ENCODE data around the gene XIAP.
"Not testable (repeated sequence)": the region's sequence is repeated elsewhere in the genome, so short reads cannot be mapped to it uniquely, and the experiment has no call there.

The XIAP gene

DNA sequence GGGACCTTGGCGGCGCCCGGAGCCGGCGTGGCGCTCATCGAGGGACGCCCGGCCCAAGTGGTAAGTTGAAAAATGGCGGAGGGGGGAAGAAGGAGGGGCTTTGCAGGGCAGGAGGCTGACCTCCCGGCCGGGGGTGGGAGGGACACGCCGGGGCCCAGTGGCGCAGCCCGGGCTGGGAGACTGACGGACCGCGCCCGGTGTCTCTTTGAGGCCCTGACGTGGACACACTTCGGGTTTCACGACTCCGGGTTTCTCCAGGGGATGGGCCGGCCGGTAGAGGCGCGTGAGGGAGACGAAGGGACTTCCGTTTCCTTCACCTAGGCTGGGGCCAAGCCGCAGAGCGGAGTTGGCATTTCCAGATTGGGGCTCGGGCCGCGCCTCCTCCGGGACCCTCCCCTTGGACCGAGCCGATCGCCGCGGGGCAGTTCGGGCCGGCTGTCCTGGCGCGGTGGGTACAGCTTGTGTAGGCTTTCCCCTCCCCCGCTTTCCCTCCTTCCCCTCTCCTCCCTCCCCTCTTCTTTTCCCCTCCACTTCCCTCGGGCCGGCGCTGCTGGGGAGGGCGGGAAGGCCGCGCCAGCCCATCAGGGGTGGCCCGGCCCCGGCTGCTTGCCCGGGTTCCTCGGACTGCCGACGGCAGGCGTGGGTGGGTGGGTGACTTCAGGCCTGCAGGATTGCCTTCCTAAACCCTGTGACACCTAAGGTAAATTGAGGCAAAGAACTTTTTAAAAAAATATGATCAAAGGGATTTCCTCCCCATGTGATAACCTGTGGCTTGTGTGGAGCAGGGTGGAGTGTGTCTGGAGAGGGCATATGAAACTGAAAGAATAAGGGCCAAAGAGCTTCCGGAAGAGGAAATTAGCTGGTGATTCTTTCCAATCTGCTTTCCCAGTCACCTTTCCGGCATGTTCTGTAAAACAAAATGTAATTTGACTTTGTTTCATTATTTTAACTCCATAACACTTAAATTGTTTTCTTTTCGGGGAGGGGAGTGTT, at the start of gene XIAP:
Gene XIAP, plus strand, starts transcription at position 208 of the 993 bp plus-strand sequence. CDS start 25,610 bp downstream, outside the sequence.
- peak; percentile 59 for DNase-seq

DNA sequence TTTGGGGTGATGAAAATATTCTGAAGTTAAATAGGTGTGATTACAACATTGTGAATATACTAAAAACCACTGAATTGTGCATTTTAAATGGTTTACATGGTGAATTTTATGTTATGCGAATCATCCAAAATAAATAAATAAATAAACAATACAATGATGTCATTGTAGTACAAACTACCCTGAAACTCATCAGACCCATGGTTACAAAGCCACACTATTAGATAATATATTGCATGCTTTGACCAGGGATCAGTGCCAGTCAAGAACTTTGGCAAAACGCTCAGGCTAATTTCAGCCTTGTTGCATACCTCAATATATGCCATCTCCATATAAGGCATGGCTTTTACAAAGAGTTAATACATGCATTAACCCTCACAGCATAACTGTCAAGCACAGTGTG, 45.5 kb upstream of the XIAP start:
- no peak for DNase-seq

DNA sequence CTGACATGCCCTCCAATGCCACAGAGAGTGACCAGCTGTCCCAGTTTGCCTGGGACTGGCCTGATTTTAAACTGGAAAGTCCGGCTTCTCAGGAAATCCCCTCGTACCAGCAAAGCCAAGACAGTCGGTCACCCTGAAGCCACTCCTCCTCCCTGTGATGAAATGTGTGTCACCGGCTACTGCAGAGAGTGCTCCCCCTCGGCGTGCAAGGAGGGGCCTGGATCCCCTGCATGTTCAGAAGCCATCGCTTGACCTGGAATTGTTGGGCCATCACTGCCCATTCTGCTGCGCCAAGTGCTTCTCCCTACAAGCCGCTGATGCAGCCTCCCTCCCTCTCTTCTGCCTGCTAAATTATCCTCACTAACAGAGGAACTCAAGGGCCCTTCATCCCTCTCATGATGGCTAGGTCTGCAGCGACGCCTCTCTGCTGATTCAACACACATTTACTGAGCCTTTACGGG, 44.9 kb upstream of the XIAP start:
- DNase-seq, result not testable (repeated sequence)

DNA sequence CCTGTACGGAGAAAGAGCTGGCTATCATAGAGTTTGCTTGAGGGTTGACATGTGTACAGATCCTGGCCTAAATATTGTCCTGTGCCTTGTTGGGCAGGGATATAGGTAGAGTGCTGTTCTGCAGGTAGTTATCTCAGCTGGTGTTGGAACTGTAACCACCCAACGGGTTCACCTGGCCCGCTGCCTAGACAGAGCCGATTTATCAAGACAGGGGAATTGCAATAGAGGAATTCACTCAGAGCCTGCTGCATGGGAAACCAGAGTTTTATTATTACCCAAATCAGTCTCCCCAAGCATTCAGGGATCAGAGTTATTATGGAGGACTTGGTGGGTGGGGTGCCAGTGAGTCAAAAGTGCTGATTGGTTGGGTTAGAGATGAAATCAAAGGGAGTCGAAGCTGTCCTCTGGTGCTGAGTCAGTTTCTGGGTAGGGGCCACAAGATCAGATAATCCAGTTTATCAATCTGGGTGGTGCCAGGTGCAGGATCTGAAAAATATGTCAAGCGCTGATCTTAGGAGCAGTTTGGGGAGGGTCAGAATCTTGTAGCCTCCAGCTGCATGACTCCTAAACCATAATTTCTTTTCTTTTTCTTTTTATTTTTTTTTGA, 42.5 kb upstream of the XIAP start:
- DNase-seq, result no peak

DNA sequence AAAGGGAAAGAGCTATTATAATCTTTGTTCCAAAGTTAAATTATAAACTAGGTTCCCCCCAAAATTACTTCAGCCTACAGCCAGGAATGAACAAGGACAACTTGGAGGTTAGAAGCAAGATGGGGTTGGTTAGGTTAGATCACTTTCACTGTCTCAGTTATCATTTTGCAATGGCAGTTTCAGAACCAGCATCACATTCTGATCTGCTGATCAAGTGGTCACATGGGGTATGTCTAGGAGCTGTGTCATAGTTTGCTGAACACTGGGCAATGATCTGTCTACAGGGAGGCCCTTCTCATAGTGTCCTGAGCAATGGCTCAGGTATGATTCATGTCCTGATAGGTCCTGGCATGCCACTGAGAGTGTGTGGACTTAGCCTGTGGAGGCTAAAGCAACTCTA, 41.6 kb upstream of the XIAP start:
- no peak for DNase-seq

DNA sequence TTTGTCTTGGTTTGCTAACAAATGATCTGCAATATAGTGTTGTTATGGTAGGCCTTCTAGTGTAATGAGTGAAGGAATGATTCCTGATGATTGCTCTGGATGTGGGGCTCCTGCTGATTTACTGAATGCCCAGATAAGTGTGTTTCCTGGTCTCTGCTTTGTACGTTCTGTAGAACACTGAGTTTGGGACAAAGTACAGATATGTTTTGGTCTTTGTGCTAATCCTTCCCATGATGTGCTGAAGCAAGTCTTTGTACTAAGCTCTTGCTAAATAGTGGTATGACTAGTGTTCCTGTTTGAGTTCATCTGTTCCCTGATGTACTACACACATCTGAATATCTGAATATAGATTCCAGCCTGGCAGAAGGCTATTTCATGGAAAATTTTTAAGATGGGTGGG, 36.9 kb upstream of the XIAP start:
- DNase-seq, result no peak

DNA sequence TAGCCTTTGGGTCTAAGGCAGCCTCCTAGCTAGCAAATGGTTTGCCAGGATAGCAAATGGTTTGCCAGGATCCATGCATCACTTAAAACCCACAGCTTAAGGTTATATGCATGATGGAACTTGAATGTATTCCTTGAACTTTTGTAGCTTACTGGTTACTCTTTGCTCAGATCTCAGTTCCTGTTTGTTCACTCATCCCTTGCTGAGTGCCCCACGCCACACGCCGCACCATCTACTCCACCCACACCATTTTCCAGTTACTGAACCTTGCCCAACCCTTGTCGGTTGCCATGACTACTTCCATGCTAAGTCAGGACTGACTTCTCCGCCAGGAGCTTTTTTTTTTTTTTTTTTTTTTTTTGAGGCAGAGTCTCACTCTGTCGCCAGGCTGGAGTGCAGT, 29.5 kb upstream of the XIAP start:
- no peak for DNase-seq

DNA sequence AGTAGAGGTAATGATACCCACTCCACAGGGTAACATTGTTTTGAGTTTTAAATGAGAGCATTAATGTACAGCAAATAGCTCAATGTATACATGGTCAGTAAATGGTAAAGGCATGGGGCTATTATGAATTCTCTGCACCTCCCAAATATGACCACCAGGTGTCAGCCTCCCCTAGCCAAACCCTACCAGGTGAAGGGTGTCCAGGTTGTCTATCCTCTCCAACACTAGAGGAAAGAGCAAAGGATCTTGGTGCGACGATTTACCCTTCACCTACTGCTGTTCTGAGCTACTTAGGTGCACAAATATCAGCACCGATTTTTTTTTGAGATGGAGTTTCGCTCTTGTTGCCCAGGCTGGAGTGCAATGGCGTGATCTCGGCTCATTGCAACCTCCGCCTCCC, 26.5 kb upstream of the XIAP start:
- peak; percentile 67 for DNase-seq

DNA sequence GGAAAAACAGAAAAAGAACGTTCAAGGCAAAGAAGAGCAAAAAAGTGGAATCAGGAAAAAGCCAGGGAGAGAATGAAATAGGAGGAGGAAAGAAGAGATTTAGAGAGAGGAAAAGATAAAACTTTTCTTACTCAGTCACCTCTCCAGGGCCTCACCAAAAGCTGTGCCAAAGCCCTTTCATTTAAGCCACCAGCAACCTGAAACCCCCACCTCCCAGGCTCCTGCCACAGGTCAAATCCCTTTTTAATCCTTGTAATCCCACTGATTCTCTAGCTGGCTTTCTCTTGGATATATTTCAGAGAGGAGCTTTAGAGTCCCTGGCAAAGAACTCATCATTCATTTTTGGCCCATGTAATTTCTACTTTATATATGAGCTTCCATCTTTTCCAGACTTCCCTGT, 25.7 kb upstream of the XIAP start:
- no peak for DNase-seq

DNA sequence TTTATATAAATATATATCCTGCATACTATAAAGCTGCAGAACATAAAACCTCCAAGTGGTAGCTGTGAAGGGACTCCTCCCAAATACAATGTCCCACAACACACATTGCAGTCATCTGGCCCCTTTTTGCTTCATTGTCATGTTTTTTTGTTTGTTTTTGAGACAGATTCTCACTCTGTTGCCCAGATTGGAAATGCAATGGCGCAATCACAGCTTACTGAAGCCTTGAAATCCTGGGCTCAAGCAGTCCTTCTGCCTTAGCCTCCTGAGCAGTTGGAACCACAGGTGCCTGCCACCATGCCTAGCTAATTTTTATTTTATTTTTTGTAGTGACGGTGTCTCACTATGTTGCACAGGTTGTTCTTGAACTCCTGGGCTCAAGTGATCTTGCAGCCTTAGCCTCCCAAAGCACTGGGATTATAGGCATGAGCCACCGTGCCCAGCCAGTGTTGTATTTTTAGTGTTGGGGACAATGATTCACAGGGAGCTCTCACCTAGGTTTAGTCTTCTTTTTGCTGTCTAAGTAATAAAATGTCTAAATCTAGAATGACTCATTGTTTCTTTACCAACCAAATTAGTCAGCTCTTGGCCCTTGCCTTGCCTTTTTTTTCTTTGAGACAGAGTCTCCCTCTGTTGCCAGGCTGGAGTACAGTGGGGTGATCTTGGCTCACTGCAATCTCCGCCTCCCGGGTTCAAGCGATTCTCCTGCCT, 24.0 kb upstream of the XIAP start:
- DNase-seq, result no peak

DNA sequence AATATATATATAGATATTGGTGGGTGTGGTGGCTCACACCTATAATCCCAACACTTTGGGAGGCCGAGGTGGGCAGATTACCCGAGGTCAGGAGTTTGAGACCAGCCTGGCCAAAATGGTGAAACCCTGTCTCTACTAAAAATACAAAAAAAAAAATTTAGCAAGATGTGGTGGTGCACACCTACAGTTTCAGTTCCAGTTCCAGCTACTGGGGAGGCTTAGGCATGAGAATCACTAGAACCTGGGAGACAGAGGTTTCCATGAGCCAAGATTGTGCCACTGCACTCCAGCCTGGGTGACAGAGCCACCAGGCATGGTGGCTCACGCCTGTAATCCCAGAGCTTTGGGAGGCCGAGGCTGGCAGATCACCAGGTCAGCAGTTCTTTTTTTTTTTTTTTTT, 14.7 kb upstream of the XIAP start:
- DNase-seq, result not testable (repeated sequence)

DNA sequence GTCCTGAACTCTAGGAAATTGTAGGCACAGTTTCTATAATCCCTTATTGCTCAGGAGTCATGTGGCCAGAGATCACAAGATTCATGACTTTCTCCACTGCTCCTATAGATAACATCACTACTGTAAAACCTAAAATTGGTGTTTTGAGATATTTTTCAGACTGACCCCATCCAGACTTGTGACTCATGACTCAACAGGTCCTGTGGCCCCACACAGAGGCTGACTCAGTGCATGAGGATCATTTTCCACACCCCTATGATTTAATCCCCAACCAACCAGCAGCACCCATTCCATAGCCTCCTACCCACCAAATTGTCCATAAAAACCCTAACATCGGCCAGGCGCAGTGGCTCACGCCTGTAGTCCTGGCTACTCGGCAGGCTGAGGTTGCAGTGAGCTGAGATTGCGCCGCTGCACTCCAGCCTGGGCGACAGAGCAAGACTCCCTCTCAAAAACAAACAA, 13.2 kb upstream of the XIAP start:
- no peak for DNase-seq

DNA sequence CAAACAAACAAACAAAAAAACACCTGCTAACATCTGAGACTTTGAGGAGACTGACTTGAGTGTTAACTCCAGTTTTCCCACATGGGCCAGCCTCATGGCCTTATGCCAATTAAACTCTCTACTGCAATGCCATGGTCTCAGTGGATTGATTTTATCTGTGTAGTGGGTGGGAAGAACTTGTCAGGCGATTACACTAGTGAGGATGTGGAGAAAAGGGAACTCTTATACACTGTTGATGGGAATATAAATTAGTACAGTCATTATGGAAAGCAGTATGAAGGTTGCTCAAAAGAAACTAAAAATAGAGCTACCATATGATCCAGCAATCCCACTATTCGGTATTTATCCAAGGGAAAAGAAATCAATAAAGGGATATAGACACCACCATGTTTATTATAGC, 12.8 kb upstream of the XIAP start:
- no peak for DNase-seq

DNA sequence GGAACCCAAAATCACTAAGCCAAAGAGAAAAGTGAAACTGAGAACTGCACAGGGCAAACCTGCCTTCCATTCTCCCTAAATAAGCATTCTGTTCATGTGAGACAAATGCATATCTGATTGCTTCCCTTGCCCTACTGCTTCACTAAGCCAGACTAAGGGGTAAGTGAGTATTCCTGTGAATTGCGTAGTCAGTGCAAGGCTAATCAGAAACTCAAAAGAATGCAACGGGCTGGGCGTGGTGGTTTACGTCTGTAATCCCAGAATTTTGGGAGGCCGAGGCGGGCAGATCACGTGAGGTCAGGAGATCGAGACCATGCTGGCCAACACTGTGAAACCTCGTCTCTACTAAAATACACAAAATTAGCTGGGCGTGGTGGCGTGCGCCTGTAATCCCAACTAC, 10.8 kb upstream of the XIAP start:
- no peak for DNase-seq

DNA sequence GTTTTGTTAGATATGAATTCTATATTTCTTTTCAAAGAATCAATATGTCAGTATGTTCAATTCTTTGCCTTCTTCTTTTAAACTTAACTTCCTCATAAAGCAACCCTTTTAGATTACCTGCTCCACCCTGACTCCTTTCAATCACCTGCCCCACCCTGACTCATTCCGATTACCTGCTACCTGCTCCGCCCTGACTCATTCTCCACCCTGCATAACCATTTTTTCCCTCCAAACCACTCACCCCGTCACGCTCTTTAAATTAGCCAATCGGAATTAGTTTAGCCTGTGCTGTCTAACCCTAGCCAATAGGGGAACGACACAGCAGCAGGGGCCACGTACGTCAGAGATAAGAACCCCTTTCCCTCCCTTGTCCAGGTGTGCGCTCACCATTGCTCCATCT, 9.9 kb upstream of the XIAP start:
- DNase-seq, result not testable (repeated sequence)

DNA sequence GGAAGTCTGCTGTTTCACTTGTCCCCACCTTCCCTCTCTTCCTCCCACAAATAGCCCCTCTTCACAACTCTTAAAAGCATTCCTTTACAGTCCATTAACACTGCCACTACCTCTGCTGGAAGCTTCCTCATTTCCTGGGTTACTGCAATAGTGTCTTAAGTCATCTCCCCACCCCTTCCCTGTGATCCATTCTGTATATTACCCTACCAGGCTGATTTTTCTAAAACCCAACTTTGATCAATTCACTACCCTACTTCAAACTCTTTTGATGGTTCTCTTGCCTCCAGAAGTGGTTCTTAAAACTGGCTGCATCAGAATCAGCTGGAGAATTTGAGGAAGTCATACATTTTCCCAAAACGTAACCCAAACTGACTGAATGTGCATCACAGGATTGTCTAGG, 8.8 kb upstream of the XIAP start:
- DNase-seq, result no peak

DNA sequence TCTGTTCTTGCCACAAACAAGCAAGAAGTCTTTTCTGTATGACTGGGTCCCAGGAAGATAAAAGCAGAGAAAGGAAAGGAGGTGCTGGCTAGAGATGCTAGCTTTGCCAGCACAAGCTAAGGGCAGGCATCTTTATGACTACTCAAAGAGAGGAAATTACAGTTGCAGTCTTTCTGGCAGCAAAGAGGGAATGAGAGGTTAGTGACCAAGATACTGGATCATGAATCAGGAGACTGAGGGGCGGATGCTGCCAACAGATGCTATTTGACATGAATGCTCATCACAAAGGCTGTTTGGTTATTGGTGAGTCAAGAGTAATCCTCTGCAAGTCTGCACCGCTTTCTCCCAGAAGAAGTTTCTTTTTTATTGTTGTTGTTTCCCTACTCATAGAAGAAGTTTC, 5.5 kb upstream of the XIAP start:
- no peak for DNase-seq

DNA sequence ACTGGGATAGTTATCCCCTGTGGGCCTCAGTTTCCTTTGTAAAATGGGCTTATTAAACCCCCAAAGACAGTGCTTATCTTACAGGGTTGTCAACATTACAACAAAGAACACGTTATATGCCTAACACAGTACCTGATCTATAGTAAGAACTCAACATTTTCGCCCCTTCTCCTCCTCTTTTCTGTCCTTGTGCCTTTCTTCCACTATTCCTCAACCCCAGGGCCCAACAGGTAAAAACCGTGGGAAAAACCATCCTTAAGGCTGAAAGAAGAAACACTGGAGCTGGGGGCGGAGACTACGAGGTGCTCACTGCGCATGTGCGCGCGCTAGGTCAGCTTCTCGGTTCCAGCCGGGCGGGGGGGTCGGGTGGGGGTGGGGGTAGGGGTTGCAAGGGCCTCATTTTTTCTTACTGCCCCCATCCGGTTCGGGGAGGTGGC, 426 bp upstream of the XIAP start:
- peak; percentile 60 for DNase-seq

DNA sequence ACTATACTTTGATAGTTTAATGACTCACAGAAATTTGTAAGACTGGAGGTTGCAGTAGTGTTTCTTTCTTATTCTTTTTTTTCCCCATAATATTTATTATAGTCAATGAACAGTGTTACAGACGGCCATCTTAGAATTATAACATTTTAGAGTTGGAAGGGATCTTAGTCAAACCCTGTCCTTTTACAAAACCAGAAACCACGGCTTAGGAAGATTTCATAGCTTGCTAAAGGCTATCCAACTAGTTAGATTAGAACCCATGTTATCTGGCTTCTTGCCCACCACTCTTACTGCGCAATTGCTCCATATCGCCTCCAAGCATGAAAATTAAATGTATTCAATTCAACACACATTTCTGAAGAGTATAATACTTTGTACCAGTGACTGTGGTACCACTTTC, 1.1 kb downstream of the XIAP start:
- DNase-seq, result peak; percentile 14

DNA sequence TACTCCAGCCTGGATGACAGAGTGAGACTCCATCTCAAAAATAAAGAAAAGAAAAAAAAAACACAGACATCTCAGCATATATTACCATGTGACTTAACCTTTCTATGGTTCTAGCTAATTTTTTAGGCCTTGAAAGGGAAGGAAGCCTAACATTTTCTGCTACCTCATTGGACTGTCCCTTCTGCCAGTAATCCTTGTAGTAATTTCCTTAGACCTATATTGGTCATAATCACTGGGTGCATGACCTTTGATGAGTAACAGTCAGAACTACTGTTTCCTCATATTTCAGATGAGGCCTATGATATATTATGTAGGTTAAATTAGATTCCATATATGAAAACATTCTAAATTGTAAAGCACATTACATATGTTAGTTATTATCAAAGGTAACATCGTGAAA, 9.6 kb downstream of the XIAP start:
- no peak for DNase-seq

DNA sequence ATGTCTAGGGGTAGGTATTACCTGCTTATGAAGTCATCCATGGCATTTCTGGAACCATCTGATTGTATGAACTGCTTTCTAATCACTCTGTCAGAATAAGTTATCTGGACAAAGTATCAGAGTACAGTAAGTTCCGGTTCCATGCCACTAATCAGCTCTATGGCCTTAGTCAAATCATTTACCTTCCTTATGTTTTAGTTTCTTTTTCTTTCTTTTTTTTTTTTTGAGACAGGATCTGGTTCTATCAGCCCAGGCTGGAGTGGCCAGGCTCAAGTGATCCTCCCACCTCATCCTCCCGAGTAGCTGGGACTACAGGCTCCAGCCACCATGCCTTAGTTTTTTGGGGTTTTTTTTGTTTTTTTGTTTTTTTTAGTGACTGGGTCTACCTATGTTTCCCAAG, 11.5 kb downstream of the XIAP start:
- no peak for DNase-seq

DNA sequence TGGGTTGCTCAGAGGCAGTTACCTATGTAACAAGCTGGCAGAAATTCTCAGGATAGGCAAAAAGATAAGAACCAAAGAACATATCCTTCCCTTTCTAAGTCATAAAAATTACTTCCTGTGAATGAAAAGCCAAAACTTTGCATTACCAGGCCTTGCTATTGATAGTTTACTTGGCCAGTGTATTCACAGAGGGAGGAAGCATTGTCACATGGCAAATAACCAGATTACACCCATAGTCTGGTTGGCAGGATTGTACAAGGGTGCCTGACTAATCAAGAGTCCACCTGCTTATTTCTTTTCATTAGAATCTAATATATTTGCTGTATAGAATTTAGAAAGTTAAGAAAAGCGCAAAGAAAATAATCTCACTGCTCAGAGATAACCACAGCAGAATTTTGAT, 14.1 kb downstream of the XIAP start:
- no peak for DNase-seq

DNA sequence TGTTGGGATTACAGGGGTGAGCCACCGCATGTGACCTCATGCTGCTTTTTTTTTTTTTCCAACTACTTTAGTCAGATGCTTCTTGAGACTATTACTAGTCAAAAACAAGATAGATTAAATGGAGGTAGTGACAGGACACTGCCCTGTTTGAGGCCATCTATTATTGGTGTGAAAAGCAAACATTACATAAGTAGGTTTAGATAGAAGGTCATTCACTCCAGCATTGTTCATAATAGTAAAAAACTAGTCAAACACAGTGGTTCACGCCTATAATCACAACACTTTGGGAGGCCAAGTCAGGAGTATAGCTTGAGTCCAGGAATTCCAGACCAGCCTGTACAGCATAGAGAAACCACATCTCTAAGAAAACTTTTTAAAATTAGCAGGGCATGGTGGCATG, 16.3 kb downstream of the XIAP start:
- no peak for DNase-seq

DNA sequence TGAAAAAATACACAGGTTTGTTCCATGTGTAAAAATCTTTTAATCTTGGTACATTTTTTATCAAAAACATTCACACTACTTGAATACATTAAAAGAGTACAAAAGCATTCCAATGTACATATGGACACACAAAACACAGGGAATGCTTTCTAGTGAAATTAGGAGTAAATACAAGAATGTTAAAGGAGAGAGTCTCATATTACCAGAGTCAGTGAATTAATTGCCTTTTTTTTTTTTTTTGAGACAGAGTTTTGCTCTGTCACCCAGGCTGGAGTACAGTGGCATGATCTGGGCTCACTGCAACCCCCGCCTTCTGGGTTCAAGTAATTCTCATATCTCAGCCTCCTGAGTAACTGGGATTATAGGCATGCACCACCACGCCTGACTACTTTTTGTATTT, 17.0 kb downstream of the XIAP start:
- no peak for DNase-seq
